Liver (tissue), 9 donors: ENCODE results near the gene IL21R. TPM values are rescaled to one million over a fixed set of nuclear protein-coding genes. Genes with fewer than 3 reads are reported as not detected.

ENCODE experiments used
- DNase-seq: peaks from one replicate; pipeline ENCODE4 v3.0.0-alpha.2; 2017; ENCODE audit warnings: low spot score
- H3K27ac ChIP-seq, 2 donors: one replicate each; pipeline ENCODE4 v1.7.0; 2013; ENCODE audit warnings: inconsistent platforms in 2 of 2, low read length in 2 of 2, control low read depth in 1 of 2, low read depth in 1 of 2, mild to moderate bottlenecking in 1 of 2
- H3K27me3 ChIP-seq, 4 donors: one replicate each; pipeline versions ENCODE4 v1.6.1 to v1.7.0; 2013; ENCODE audit warnings: low read length in 3 of 4, inconsistent platforms in 1 of 4, mild to moderate bottlenecking in 1 of 4, moderate library complexity in 1 of 4; ENCODE audit not compliant: control insufficient read depth in 4 of 4, insufficient read depth in 4 of 4
- H3K36me3 ChIP-seq, 4 donors: one replicate each; pipeline versions ENCODE4 v1.6.1 to v1.7.0; 2013; ENCODE audit warnings: low read length in 3 of 4, mild to moderate bottlenecking in 3 of 4, low read depth in 1 of 4, moderate library complexity in 1 of 4; ENCODE audit not compliant: control insufficient read depth in 4 of 4, insufficient read depth in 3 of 4
- H3K4me1 ChIP-seq, 4 donors: one replicate each; pipeline versions ENCODE4 v1.6.1 to v1.7.0; 2013; ENCODE audit warnings: low read length in 3 of 4, mild to moderate bottlenecking in 3 of 4, moderate library complexity in 1 of 4; ENCODE audit not compliant: control insufficient read depth in 4 of 4, insufficient read depth in 4 of 4
- H3K4me3 ChIP-seq, 3 donors: one replicate each; pipeline versions ENCODE4 v1.6.1 to v1.7.0; 2013; ENCODE audit warnings: low read length in 3 of 3, control low read depth in 1 of 3, low read depth in 1 of 3, mild to moderate bottlenecking in 1 of 3
- H3K9ac ChIP-seq, 2 donors: one replicate each; pipeline ENCODE4 v1.7.0; 2013; ENCODE audit warnings: low read length in 2 of 2, mild to moderate bottlenecking in 2 of 2, moderate library complexity in 2 of 2, control low read depth in 1 of 2, low read depth in 1 of 2
- H3K9me3 ChIP-seq, 4 donors: one replicate each; pipeline versions ENCODE4 v1.6.1 to v1.7.0; 2013; ENCODE audit warnings: low read length in 3 of 4; ENCODE audit not compliant: control insufficient read depth in 4 of 4
- EGR1 ChIP-seq, 2 donors: IDR thresholded peaks; 2 replicates each; pipeline ENCODE4 v1.6.1; 2016 to 2018; ENCODE audit warnings: antibody characterized with exemption in 2 of 2, low read depth in 2 of 2
- FOXA1 ChIP-seq: IDR thresholded peaks from 2 replicates; pipeline ENCODE4 v1.6.1; 2016; ENCODE audit warnings: antibody characterized with exemption
- FOXA2 ChIP-seq: IDR thresholded peaks from 2 replicates; pipeline ENCODE4 v1.6.1; 2016; ENCODE audit warnings: antibody characterized with exemption
- HNF4A ChIP-seq, 2 donors: conservative IDR thresholded peaks; 2 replicates each; pipeline ENCODE4 v1.6.1; 2016; ENCODE audit warnings: antibody characterized with exemption in 2 of 2, mild to moderate bottlenecking in 2 of 2
- HNF4G ChIP-seq: IDR thresholded peaks from 2 replicates; pipeline ENCODE4 v1.6.1; 2016; ENCODE audit warnings: antibody characterized with exemption
- JUND ChIP-seq, 2 donors: IDR thresholded peaks; 2 replicates each; pipeline ENCODE4 v1.6.1; 2016; ENCODE audit warnings: antibody characterized with exemption in 2 of 2
- NR2F2 ChIP-seq: IDR thresholded peaks from 2 replicates; pipeline ENCODE4 v1.6.1; 2016; ENCODE audit warnings: antibody characterized with exemption
- RXRA ChIP-seq, 2 donors: IDR thresholded peaks; 2 replicates each; pipeline ENCODE4 v1.6.1; 2017 to 2018; ENCODE audit warnings: antibody characterized with exemption in 2 of 2, mild to moderate bottlenecking in 1 of 2
- SP1 ChIP-seq: IDR thresholded peaks from 2 replicates; pipeline ENCODE4 v1.6.1; 2018; ENCODE audit warnings: antibody characterized with exemption, mild to moderate bottlenecking
- TAF1 ChIP-seq: conservative IDR thresholded peaks from 2 replicates; pipeline ENCODE4 v1.6.1; 2016; ENCODE audit warnings: antibody characterized with exemption, mild to moderate bottlenecking
- YY1 ChIP-seq: IDR thresholded peaks from 2 replicates; pipeline ENCODE4 v1.6.1; 2016; ENCODE audit warnings: antibody characterized with exemption, mild to moderate bottlenecking
- WGBS: extraction: QIAGEN DNeasy Blood & Tissue Kit; methylation state at CpG from one replicate; pipeline ENCODE4 v1.1.7; 2013; 5-methylcytosine and 5-hydroxymethylcytosine counted together
- polyA plus RNA-seq, 2 donors: library from polyadenylated mRNA; stranded (reverse) in 1 of 2; unstranded in 1 of 2; fragments of 200-250 nt in 1 of 2; fragments of >200 nt in 1 of 2; fragmentation: Nextera tagmentation in 1 of 2; extraction: Ambion mirVana in 1 of 2; gene quantifications; one replicate each; pipeline versions ENCODE4 v1.2.1 to v1.2.3, GENCODE V29; 2013 to 2015
- total RNA-seq, 2 donors: library from RNA; depleted of rRNA; stranded (reverse); fragments of >200 nt; gene quantifications; one replicate each; pipeline ENCODE4 v1.2.3, GENCODE V29; 2014
- TF ChIP-seq, protein P1 (sequence below): IDR thresholded peaks from 2 replicates; pipeline ENCODE4 v1.6.1; 2016; ENCODE audit warnings: antibody characterized with exemption
- TF ChIP-seq, protein P2 (sequence below): fragments of 150-350 bp; IDR thresholded peaks from 2 replicates; pipeline ENCODE4 v1.5.1; 2017; ENCODE audit warnings: improper control_type of control experiment, low read depth, low read length; ENCODE audit not compliant: missing input control
- TF ChIP-seq, protein P3 (sequence below): IDR thresholded peaks from 2 replicates; pipeline ENCODE4 v1.6.1; 2016; ENCODE audit warnings: antibody characterized with exemption
- TF ChIP-seq, protein P4 (sequence below): IDR thresholded peaks from 2 replicates; pipeline ENCODE4 v1.6.1; 2016; ENCODE audit warnings: antibody characterized with exemption
- TF ChIP-seq, protein P5 (sequence below): IDR thresholded peaks from 2 replicates; pipeline ENCODE4 v1.6.1; 2016; ENCODE audit warnings: antibody characterized with exemption, mild to moderate bottlenecking
- donor health status: healthy.
- donor health status: healthy.
- donor health status: healthy.
- donor health status: healthy.
- donor health status: healthy.

The IL21R gene
- total and polyA plus RNA-seq, 4 donors, result 0.19 to 0.84 (median 0.39) TPM

DNA sequence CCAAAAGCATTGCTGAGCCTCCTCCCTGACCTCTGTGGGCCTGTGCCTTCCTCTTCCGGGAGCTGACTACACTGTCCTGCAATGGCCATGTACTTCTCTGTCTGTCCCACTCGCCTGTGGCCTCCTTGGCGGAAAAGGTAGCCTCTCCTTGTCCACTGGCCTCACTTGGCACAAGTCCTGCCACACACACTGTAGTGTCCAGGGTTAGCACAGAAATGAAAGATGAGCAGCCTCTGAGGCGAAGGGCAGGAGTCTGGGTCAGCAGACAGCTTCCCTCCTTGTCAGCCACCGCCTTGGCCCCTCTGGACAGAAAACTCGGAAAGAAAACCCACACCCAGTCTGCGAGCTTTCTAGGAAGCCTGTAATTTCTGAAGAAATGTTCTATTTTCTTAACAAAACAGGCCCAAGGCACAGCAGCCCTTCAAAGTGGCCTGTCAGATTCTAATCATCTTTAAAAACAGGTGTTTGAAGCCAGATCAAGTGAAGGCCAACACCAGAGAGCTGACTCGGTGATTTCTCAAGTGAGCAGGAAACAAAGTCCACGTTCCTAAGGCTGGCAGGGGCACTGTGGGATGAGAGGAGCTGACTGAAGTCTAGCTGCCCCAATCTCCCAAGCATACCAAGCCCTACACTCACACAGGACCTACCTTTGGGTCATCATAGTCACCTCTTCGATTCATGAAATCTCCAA is 80.6 kb downstream of the IL21R start:
- no peak for DNase-seq
- H3K9me3 ChIP-seq, result no peaks in the 10 kb centered on the region
- no peak for TF ChIP-seq NR2F2
- no peak for TF ChIP-seq HNF4A (conservative IDR thresholded peaks at IDR 0.05)
- TF ChIP-seq TAF1, result no peak
- no peak for TF ChIP-seq JUND (IDR thresholded peaks at IDR 0.05)
- TF ChIP-seq, protein P1, sequence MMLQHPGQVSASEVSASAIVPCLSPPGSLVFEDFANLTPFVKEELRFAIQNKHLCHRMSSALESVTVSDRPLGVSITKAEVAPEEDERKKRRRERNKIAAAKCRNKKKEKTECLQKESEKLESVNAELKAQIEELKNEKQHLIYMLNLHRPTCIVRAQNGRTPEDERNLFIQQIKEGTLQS, result no peak
- TF ChIP-seq FOXA1, result no peak
- no peak for TF ChIP-seq RXRA (IDR thresholded peaks at IDR 0.05)
- no peak for TF ChIP-seq EGR1 (IDR thresholded peaks at IDR 0.05; ENCODE audit: low read depth in 2 of 2)
- TF ChIP-seq YY1, result no peak
- TF ChIP-seq, protein P2, sequence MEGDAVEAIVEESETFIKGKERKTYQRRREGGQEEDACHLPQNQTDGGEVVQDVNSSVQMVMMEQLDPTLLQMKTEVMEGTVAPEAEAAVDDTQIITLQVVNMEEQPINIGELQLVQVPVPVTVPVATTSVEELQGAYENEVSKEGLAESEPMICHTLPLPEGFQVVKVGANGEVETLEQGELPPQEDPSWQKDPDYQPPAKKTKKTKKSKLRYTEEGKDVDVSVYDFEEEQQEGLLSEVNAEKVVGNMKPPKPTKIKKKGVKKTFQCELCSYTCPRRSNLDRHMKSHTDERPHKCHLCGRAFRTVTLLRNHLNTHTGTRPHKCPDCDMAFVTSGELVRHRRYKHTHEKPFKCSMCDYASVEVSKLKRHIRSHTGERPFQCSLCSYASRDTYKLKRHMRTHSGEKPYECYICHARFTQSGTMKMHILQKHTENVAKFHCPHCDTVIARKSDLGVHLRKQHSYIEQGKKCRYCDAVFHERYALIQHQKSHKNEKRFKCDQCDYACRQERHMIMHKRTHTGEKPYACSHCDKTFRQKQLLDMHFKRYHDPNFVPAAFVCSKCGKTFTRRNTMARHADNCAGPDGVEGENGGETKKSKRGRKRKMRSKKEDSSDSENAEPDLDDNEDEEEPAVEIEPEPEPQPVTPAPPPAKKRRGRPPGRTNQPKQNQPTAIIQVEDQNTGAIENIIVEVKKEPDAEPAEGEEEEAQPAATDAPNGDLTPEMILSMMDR, result no peak
- no peak for TF ChIP-seq SP1
- TF ChIP-seq HNF4G, result no peak
- TF ChIP-seq FOXA2, result no peak
- TF ChIP-seq, protein P3, sequence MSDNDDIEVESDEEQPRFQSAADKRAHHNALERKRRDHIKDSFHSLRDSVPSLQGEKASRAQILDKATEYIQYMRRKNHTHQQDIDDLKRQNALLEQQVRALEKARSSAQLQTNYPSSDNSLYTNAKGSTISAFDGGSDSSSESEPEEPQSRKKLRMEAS, result no peak
- TF ChIP-seq, protein P4, sequence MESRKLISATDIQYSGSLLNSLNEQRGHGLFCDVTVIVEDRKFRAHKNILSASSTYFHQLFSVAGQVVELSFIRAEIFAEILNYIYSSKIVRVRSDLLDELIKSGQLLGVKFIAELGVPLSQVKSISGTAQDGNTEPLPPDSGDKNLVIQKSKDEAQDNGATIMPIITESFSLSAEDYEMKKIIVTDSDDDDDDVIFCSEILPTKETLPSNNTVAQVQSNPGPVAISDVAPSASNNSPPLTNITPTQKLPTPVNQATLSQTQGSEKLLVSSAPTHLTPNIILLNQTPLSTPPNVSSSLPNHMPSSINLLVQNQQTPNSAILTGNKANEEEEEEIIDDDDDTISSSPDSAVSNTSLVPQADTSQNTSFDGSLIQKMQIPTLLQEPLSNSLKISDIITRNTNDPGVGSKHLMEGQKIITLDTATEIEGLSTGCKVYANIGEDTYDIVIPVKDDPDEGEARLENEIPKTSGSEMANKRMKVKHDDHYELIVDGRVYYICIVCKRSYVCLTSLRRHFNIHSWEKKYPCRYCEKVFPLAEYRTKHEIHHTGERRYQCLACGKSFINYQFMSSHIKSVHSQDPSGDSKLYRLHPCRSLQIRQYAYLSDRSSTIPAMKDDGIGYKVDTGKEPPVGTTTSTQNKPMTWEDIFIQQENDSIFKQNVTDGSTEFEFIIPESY, result no peak
- TF ChIP-seq, protein P5, sequence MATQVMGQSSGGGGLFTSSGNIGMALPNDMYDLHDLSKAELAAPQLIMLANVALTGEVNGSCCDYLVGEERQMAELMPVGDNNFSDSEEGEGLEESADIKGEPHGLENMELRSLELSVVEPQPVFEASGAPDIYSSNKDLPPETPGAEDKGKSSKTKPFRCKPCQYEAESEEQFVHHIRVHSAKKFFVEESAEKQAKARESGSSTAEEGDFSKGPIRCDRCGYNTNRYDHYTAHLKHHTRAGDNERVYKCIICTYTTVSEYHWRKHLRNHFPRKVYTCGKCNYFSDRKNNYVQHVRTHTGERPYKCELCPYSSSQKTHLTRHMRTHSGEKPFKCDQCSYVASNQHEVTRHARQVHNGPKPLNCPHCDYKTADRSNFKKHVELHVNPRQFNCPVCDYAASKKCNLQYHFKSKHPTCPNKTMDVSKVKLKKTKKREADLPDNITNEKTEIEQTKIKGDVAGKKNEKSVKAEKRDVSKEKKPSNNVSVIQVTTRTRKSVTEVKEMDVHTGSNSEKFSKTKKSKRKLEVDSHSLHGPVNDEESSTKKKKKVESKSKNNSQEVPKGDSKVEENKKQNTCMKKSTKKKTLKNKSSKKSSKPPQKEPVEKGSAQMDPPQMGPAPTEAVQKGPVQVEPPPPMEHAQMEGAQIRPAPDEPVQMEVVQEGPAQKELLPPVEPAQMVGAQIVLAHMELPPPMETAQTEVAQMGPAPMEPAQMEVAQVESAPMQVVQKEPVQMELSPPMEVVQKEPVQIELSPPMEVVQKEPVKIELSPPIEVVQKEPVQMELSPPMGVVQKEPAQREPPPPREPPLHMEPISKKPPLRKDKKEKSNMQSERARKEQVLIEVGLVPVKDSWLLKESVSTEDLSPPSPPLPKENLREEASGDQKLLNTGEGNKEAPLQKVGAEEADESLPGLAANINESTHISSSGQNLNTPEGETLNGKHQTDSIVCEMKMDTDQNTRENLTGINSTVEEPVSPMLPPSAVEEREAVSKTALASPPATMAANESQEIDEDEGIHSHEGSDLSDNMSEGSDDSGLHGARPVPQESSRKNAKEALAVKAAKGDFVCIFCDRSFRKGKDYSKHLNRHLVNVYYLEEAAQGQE, result no peak
- peaks cover 13 to 88% (median 68%) of the 10 kb centered on the region in 4 donors for H3K36me3 ChIP-seq
- H3K9ac ChIP-seq, result no peak overlapping the region
- H3K4me3 ChIP-seq, result no peak overlapping the region
- no peaks in the 10 kb centered on the region for H3K27me3 ChIP-seq
- WGBS, result 86% methylated on average over 10 of the region's 10 CpGs
- H3K4me1 ChIP-seq, result no peaks in the 10 kb centered on the region
- H3K27ac ChIP-seq, result no peak overlapping the region

DNA sequence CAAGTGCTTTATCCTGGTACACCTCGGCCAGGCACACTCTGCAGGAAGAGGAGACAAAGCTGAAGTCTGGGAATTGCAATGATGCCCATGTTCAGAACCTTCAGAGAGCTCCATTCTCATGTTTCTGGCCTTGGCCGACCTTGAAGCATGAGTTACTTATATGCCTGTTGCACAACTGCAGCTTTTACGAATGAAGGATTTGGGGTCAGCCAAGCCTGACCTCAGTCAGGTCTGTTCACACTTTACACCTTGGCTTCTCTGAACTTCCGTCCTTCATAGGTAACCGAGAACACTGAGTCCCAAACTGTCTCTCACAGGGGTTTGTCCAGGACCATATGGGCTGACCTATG is 81.1 kb downstream of the IL21R start:
- peaks cover 15 to 88% (median 68%) of the 10 kb centered on the region in 4 donors for H3K36me3 ChIP-seq
- 76% methylated on average over 5 of the region's 5 CpGs for WGBS
- H3K27ac ChIP-seq, result no peak overlapping the region
- no peaks in the 10 kb centered on the region for H3K4me1 ChIP-seq
- TF ChIP-seq FOXA2, result no peak
- no peak for TF ChIP-seq HNF4G
- TF ChIP-seq SP1, result no peak
- H3K9me3 ChIP-seq, result no peaks in the 10 kb centered on the region
- H3K4me3 ChIP-seq, result no peak overlapping the region
- no peaks in the 10 kb centered on the region for H3K27me3 ChIP-seq
- DNase-seq, result no peak
- H3K9ac ChIP-seq, result no peak overlapping the region
